ENCODE data around the gene ATP9B.

ATP9B gene

DNA sequence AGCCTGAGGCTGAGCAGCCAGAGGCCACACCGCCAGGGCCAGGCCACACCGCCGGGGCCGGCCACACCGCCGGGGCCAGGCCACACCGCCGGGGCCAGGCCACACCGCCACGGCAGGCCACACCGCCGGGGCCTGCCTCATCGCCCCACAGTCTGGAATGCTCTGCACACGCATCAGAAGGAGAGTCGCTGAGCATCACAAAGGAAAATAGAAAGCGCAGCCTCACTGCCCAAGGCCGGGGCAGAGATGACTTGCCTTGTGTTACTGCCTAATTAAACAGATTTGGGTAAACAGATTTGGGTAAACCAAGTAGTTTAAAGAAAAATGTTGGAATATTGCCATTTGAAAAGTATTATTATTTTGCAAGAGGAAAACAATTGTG is 316.1 kb downstream of the ATP9B start:
- no peak overlapping the region for H3K9ac ChIP-seq
- H4K20me1 ChIP-seq = peaks cover 0 to 73% (median 13%) of the 10 kb centered on the region in 11 experiments; a peak in 14 of 22 replicates
- H3K4me1 ChIP-seq = peaks cover 0 to 21% (median 16%) of the 10 kb centered on the region in 10 experiments; a peak in 16 of 20 replicates
- TF ChIP-seq Cebpa-rat (IDR thresholded peaks at IDR 0.05) = no peak
- no peaks in the 10 kb centered on the region for H3K36me3 ChIP-seq
- no peaks in the 10 kb centered on the region for H3K9me3 ChIP-seq (replicated peaks in 1 of 11)
- H3K27me3 ChIP-seq = peaks cover 5 to 38% (median 21%) of the 10 kb centered on the region in 11 experiments; a peak in 19 of 22 replicates
- H3K4me3 ChIP-seq = no peak overlapping the region
- peak overlapping the region in 8 of 11 experiments; percentile 20 to 70 (median 44); a peak in 12 of 22 replicates for H3K4me2 ChIP-seq
- H3K27ac ChIP-seq = no peak overlapping the region

- TF ChIP-seq Cebpa-rat (IDR thresholded peaks at IDR 0.05) = no peak
- Histone ChIP-seq H3K9ac (peak overlapping the region in 1 of 11 experiments; percentile 31; a peak in 1 of 22 replicates), H4K20me1 (peaks cover 0 to 68% (median 11%) of the 10 kb centered on the region in 11 experiments; a peak in 10 of 22 replicates), H3K4me2 (peak overlapping the region in 9 of 11 experiments; percentile 15 to 70 (median 43); a peak in 17 of 22 replicates), H3K4me1 (peaks cover 0 to 21% (median 16%) of the 10 kb centered on the region in 10 experiments; a peak in 16 of 20 replicates), H3K4me3 (no peak overlapping the region), H3K27ac (no peak overlapping the region), H3K9me3 (replicated peaks in 1 of 11) (no peaks in the 10 kb centered on the region), H3K36me3 (no peaks in the 10 kb centered on the region), H3K27me3 (peaks cover 5 to 41% (median 24%) of the 10 kb centered on the region in 11 experiments; a peak in 19 of 22 replicates)
Observed at GRCh38 chr18:79385708-79386341, 316.6 kb downstream of the ATP9B start.

DNA sequence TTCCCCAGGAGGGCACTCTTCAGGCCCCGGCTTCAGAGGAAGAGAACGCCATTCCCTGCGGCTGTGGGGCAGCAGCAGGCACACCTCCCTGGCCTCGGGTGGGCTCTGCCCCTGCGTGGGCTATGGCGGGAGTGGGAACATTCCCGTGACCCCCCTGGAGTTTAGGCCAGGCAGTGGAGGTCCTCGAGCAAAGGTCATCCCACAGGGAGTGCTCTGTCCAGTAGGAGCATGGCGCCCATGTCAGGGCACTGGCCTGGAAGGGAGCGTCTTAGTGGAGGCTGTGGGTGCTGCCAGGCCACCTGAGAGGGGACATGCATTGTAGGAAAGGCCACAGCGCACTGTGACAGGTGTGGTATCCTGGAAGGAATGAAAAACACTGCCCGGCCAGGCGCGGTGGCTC is 317.4 kb downstream of the ATP9B start:
- Histone ChIP-seq H3K27me3 (peaks cover 5 to 48% (median 30%) of the 10 kb centered on the region in 11 experiments; a peak in 20 of 22 replicates), H3K4me3 (no peak overlapping the region), H3K4me2 (peak overlapping the region in 8 of 11 experiments; percentile 20 to 70 (median 44); a peak in 12 of 22 replicates), H3K4me1 (peaks cover 0 to 21% (median 16%) of the 10 kb centered on the region in 10 experiments; a peak in 16 of 20 replicates), H3K36me3 (no peaks in the 10 kb centered on the region), H4K20me1 (peaks cover 0 to 61% (median 6%) of the 10 kb centered on the region in 11 experiments; a peak in 10 of 22 replicates), H3K9me3 (replicated peaks in 1 of 11) (no peaks in the 10 kb centered on the region), H3K9ac (no peak overlapping the region), H3K27ac (no peak overlapping the region)
- no peak for TF ChIP-seq Cebpa-rat (IDR thresholded peaks at IDR 0.05)

DNA sequence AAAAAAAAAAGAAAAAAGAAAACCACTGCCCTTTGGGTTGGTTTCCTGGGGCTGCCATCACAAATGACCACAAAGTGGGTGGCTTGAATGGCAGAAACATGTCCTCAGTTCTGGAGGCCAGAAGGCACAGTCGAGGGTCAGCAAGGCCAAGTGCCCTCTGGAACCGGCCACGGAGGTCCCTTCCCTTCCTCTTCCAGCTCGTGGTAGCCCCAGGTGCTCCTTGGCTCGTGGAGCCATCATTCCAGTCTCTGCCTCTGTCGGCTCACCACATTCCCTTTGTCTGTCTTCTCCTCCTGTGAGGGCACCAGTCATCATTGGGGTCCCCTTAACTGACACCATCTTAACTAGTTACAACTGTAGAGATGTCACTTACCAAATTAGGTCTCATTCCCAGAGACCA is 318.0 kb downstream of the ATP9B start:
- peak overlapping the region in 3 of 11 experiments; percentile 38 to 70 (median 46); a peak in 4 of 22 replicates for H3K4me2 ChIP-seq
- H3K27me3 ChIP-seq = peaks cover 10 to 55% (median 36%) of the 10 kb centered on the region in 11 experiments
- H3K4me1 ChIP-seq = peaks cover 0 to 21% (median 16%) of the 10 kb centered on the region in 10 experiments; a peak in 16 of 20 replicates
- H3K4me3 ChIP-seq = no peak overlapping the region
- H3K9me3 ChIP-seq (replicated peaks in 1 of 11) = no peaks in the 10 kb centered on the region
- H3K9ac ChIP-seq = no peak overlapping the region
- no peak overlapping the region for H3K27ac ChIP-seq
- H4K20me1 ChIP-seq = peaks cover 0 to 54% (median 4%) of the 10 kb centered on the region in 11 experiments; a peak in 12 of 22 replicates
- TF ChIP-seq Cebpa-rat (IDR thresholded peaks at IDR 0.05) = no peak
- no peaks in the 10 kb centered on the region for H3K36me3 ChIP-seq

- Histone ChIP-seq H3K4me2 (no peak overlapping the region), H3K4me3 (no peak overlapping the region), H3K27me3 (peaks cover 14 to 59% (median 40%) of the 10 kb centered on the region in 11 experiments), H3K9me3 (replicated peaks in 1 of 11) (no peaks in the 10 kb centered on the region), H3K36me3 (no peaks in the 10 kb centered on the region), H3K27ac (no peak overlapping the region), H3K9ac (no peak overlapping the region), H4K20me1 (peaks cover 0 to 51% (median 8%) of the 10 kb centered on the region in 11 experiments; a peak in 12 of 22 replicates), H3K4me1 (peaks cover 0 to 25% (median 17%) of the 10 kb centered on the region in 10 experiments; a peak in 16 of 20 replicates)
- no peak for TF ChIP-seq Cebpa-rat (IDR thresholded peaks at IDR 0.05)
Observed at GRCh38 chr18:79387615-79388014, 318.4 kb downstream of the ATP9B start.

- peaks cover 2 to 30% (median 22%) of the 10 kb centered on the region in 10 experiments for H3K4me1 ChIP-seq
- TF ChIP-seq Cebpa-rat (IDR thresholded peaks at IDR 0.05) = no peak
- H3K4me2 ChIP-seq = no peak overlapping the region
- no peak overlapping the region for H3K4me3 ChIP-seq
- no peak overlapping the region for H3K9ac ChIP-seq
- peaks cover 0 to 49% (median 11%) of the 10 kb centered on the region in 11 experiments; a peak in 14 of 22 replicates for H4K20me1 ChIP-seq
- H3K36me3 ChIP-seq = no peaks in the 10 kb centered on the region
- H3K9me3 ChIP-seq (replicated peaks in 1 of 11) = no peaks in the 10 kb centered on the region
- peaks cover 18 to 63% (median 44%) of the 10 kb centered on the region in 11 experiments for H3K27me3 ChIP-seq
- no peak overlapping the region for H3K27ac ChIP-seq
Observed at GRCh38 chr18:79388043-79388442, 318.8 kb downstream of the ATP9B start.

GRCh38 chr18:79389689-79390088 is 320.5 kb downstream of the ATP9B start:
- Histone ChIP-seq H3K27ac (no peak overlapping the region), H3K4me2 (no peak overlapping the region), H3K4me1 (peaks cover 12 to 43% (median 35%) of the 10 kb centered on the region in 10 experiments), H4K20me1 (peaks cover 0 to 42% (median 16%) of the 10 kb centered on the region in 11 experiments; a peak in 15 of 22 replicates), H3K9ac (no peak overlapping the region), H3K9me3 (replicated peaks in 1 of 11) (no peaks in the 10 kb centered on the region), H3K27me3 (peaks cover 34 to 79% (median 60%) of the 10 kb centered on the region in 11 experiments), H3K4me3 (no peak overlapping the region), H3K36me3 (no peaks in the 10 kb centered on the region)
- TF ChIP-seq Cebpa-rat (IDR thresholded peaks at IDR 0.05) = no peak

DNA sequence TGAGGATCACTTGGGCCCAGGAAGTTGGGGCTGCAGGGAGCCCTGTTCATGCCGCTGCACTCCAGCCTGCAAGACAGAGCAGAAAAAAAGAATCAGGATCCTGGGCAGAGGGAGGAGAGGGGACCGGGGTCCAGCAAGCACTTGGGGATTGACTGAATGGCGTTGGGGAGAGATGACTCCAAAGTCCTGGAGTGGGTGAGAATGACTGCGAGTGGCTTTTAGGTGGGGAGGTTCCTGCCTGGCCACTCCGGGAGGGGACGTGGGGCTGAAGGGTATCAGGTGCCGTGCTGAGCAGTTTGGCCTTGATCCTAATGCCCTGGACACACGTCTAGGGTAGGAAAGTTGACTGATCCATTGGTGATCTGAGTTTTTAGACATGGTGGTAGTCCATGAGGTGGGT is 323.0 kb downstream of the ATP9B start:
- peaks cover 0 to 35% (median 15%) of the 10 kb centered on the region in 11 experiments; a peak in 15 of 22 replicates for H4K20me1 ChIP-seq
- no peaks in the 10 kb centered on the region for H3K9me3 ChIP-seq (replicated peaks in 1 of 11)
- H3K4me3 ChIP-seq = no peak overlapping the region
- H3K9ac ChIP-seq = no peak overlapping the region
- H3K4me1 ChIP-seq = peaks cover 22 to 36% (median 32%) of the 10 kb centered on the region in 10 experiments
- peaks cover 56 to 90% (median 81%) of the 10 kb centered on the region in 11 experiments for H3K27me3 ChIP-seq
- no peak overlapping the region for H3K27ac ChIP-seq
- H3K4me2 ChIP-seq = peak overlapping the region in 5 of 11 experiments; percentile 83 to 98 (median 89); a peak in 5 of 22 replicates
- TF ChIP-seq Cebpa-rat (IDR thresholded peaks at IDR 0.05) = no peak
- no peaks in the 10 kb centered on the region for H3K36me3 ChIP-seq

DNA sequence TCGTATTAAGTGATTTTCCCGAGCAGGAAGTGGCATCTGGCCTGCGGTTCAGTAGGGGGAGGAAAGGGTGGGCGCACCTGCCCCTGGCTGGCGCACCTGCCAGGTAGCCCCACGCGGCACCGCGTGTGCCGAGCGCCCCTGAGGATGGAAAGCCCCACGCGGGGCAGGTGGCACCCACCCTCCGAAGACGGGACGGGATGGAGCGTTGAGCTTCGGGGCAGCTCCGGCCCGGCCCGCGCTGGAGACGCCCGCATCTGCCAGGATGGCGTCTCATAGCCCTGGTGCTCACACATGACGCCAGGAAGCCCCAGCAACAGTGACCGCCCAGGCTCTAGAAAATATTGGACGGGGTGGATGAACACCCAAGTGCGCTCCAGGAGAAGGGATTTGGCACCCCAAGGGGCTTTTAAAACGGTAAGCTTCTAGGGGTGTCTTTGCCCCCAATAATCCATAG is 324.0 kb downstream of the ATP9B start:
- peak overlapping the region in 9 of 11 experiments; percentile 33 to 80 (median 66); a peak in 14 of 22 replicates for H3K9ac ChIP-seq
- no peaks in the 10 kb centered on the region for H3K9me3 ChIP-seq (replicated peaks in 1 of 11)
- H3K4me1 ChIP-seq = peaks cover 32 to 45% (median 42%) of the 10 kb centered on the region in 10 experiments
- no peak for TF ChIP-seq Cebpa-rat (IDR thresholded peaks at IDR 0.05)
- peak overlapping the region; percentile 83 to 98 (median 94) for H3K4me2 ChIP-seq
- peaks cover 65 to 90% (median 87%) of the 10 kb centered on the region in 11 experiments for H3K27me3 ChIP-seq
- H4K20me1 ChIP-seq = peaks cover 0 to 40% (median 15%) of the 10 kb centered on the region in 11 experiments; a peak in 15 of 22 replicates
- H3K27ac ChIP-seq = peak overlapping the region in 6 of 11 experiments; percentile 3 to 79 (median 42); a peak in 8 of 22 replicates
- H3K4me3 ChIP-seq = peak overlapping the region; percentile 55 to 72 (median 62)
- no peaks in the 10 kb centered on the region for H3K36me3 ChIP-seq
